Measurements from ENCODE around the gene CPED1.

- TF ChIP-seq CTCF (IDR thresholded peaks at IDR 0.05) = no peak
- no peak for TF ChIP-seq POLR2AphosphoS5 (IDR thresholded peaks at IDR 0.05; ENCODE audit: low read depth, low read length)
- no peak for TF ChIP-seq TCF7L2 (IDR thresholded peaks at IDR 0.05; ENCODE audit: low read depth, low read length)
- TF ChIP-seq, protein P1, sequence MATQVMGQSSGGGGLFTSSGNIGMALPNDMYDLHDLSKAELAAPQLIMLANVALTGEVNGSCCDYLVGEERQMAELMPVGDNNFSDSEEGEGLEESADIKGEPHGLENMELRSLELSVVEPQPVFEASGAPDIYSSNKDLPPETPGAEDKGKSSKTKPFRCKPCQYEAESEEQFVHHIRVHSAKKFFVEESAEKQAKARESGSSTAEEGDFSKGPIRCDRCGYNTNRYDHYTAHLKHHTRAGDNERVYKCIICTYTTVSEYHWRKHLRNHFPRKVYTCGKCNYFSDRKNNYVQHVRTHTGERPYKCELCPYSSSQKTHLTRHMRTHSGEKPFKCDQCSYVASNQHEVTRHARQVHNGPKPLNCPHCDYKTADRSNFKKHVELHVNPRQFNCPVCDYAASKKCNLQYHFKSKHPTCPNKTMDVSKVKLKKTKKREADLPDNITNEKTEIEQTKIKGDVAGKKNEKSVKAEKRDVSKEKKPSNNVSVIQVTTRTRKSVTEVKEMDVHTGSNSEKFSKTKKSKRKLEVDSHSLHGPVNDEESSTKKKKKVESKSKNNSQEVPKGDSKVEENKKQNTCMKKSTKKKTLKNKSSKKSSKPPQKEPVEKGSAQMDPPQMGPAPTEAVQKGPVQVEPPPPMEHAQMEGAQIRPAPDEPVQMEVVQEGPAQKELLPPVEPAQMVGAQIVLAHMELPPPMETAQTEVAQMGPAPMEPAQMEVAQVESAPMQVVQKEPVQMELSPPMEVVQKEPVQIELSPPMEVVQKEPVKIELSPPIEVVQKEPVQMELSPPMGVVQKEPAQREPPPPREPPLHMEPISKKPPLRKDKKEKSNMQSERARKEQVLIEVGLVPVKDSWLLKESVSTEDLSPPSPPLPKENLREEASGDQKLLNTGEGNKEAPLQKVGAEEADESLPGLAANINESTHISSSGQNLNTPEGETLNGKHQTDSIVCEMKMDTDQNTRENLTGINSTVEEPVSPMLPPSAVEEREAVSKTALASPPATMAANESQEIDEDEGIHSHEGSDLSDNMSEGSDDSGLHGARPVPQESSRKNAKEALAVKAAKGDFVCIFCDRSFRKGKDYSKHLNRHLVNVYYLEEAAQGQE (IDR thresholded peaks at IDR 0.05; ENCODE audit: insufficient read depth in 1 of 2, low read depth in 2 of 2, low read length in 1 of 2) = no peak
These were observed 12.9 kb downstream of the CPED1 start for GRCh38 chr7:121001234-121001906.
